Measurements from ENCODE around the gene XAF1.
"Not testable (repeated sequence)": the region's sequence is repeated elsewhere in the genome, so short reads cannot be mapped to it uniquely, and the experiment has no call there.

Gene XAF1

GRCh38 chr17:6797718-6798351 lies 42.0 kb downstream of the XAF1 start:
- Mint-ChIP-seq H3K9me3 (no peaks in the 10 kb centered on the region), H3K36me3 (ENCODE audit: low read depth) (no peaks in the 10 kb centered on the region), H3K4me3 (no peak overlapping the region), H3K27me3 (ENCODE audit: low read depth) (peaks cover 17% of the 10 kb centered on the region), H3K27ac (no peak overlapping the region), H3K4me1 (ENCODE audit: low read depth) (no peaks in the 10 kb centered on the region)
- no peak for DNase-seq (ENCODE audit: low spot score)

GRCh38 chr17:6799738-6800137 lies 43.9 kb downstream of the XAF1 start:
- no peak overlapping the region for H3K4me3 Mint-ChIP-seq
- no peaks in the 10 kb centered on the region for H3K9me3 Mint-ChIP-seq
- no peaks in the 10 kb centered on the region for H3K4me1 Mint-ChIP-seq (ENCODE audit: low read depth)
- H3K36me3 Mint-ChIP-seq (ENCODE audit: low read depth) = no peaks in the 10 kb centered on the region
- no peak overlapping the region for H3K27ac Mint-ChIP-seq
- H3K27me3 Mint-ChIP-seq (ENCODE audit: low read depth) = peaks cover 14% of the 10 kb centered on the region
- DNase-seq (ENCODE audit: low spot score) = no peak

GRCh38 chr17:6800422-6801027 lies 44.7 kb downstream of the XAF1 start:
- Mint-ChIP-seq H3K36me3 (ENCODE audit: low read depth) (no peaks in the 10 kb centered on the region), H3K27me3 (ENCODE audit: low read depth) (peaks cover 22% of the 10 kb centered on the region), H3K9me3 (no peaks in the 10 kb centered on the region), H3K27ac (no peak overlapping the region), H3K4me1 (ENCODE audit: low read depth) (no peaks in the 10 kb centered on the region), H3K4me3 (no peak overlapping the region)
- no peak for DNase-seq (ENCODE audit: low spot score)

GRCh38 chr17:6811510-6811909 lies 55.7 kb downstream of the XAF1 start:
- H3K9me3 Mint-ChIP-seq = no peaks in the 10 kb centered on the region
- H3K27ac Mint-ChIP-seq = no peak overlapping the region

GRCh38 chr17:6812295-6812694 lies 56.4 kb downstream of the XAF1 start:
- no peak for DNase-seq (ENCODE audit: low spot score)

More at GRCh38 chr17:6811510-6811909, 55.7 kb downstream of the XAF1 start:
- DNase-seq (ENCODE audit: low spot score) = no peak
- Mint-ChIP-seq H3K4me3 (no peak overlapping the region), H3K27me3 (ENCODE audit: low read depth) (peaks cover 17% of the 10 kb centered on the region), H3K4me1 (ENCODE audit: low read depth) (no peaks in the 10 kb centered on the region), H3K36me3 (ENCODE audit: low read depth) (no peaks in the 10 kb centered on the region)

GRCh38 chr17:6815775-6816174 lies 59.9 kb downstream of the XAF1 start:
- Mint-ChIP-seq H3K4me3 (no peak overlapping the region), H3K36me3 (ENCODE audit: low read depth) (no peaks in the 10 kb centered on the region), H3K4me1 (ENCODE audit: low read depth) (no peaks in the 10 kb centered on the region), H3K9me3 (no peaks in the 10 kb centered on the region), H3K27ac (no peak overlapping the region), H3K27me3 (ENCODE audit: low read depth) (peaks cover 12% of the 10 kb centered on the region)
- no peak for DNase-seq (ENCODE audit: low spot score)

More at GRCh38 chr17:6812295-6812694, 56.4 kb downstream of the XAF1 start:
- H3K27me3 Mint-ChIP-seq (ENCODE audit: low read depth) = peaks cover 16% of the 10 kb centered on the region
- H3K9me3 Mint-ChIP-seq = no peaks in the 10 kb centered on the region
- H3K27ac Mint-ChIP-seq = no peak overlapping the region
- H3K36me3 Mint-ChIP-seq (ENCODE audit: low read depth) = no peaks in the 10 kb centered on the region
- H3K4me1 Mint-ChIP-seq (ENCODE audit: low read depth) = no peaks in the 10 kb centered on the region
- H3K4me3 Mint-ChIP-seq = no peak overlapping the region

GRCh38 chr17:6816368-6816767 lies 60.5 kb downstream of the XAF1 start:
- not testable (repeated sequence) for H3K9me3 Mint-ChIP-seq; H3K36me3 Mint-ChIP-seq (ENCODE audit: low read depth); H3K4me1 Mint-ChIP-seq (ENCODE audit: low read depth); H3K27ac Mint-ChIP-seq; H3K4me3 Mint-ChIP-seq; DNase-seq (ENCODE audit: low spot score)
- H3K27me3 Mint-ChIP-seq (ENCODE audit: low read depth) = peaks cover 13% of the 10 kb centered on the region

- Mint-ChIP-seq H3K36me3 (ENCODE audit: low read depth) (no peaks in the 10 kb centered on the region), H3K9me3 (no peaks in the 10 kb centered on the region), H3K27me3 (ENCODE audit: low read depth) (peaks cover 23% of the 10 kb centered on the region), H3K4me3 (no peak overlapping the region), H3K27ac (no peak overlapping the region), H3K4me1 (ENCODE audit: low read depth) (no peaks in the 10 kb centered on the region)
- no peak for DNase-seq (ENCODE audit: low spot score)
Measured at GRCh38 chr17:6818938-6819337, 63.1 kb downstream of the XAF1 start.

GRCh38 chr17:6823011-6823442 lies 67.2 kb downstream of the XAF1 start:
- no peak overlapping the region for H3K4me3 Mint-ChIP-seq
- H3K9me3 Mint-ChIP-seq = no peaks in the 10 kb centered on the region
- H3K36me3 Mint-ChIP-seq (ENCODE audit: low read depth) = no peaks in the 10 kb centered on the region
- peaks cover 35% of the 10 kb centered on the region for H3K27me3 Mint-ChIP-seq (ENCODE audit: low read depth)
- H3K4me1 Mint-ChIP-seq (ENCODE audit: low read depth) = no peaks in the 10 kb centered on the region
- no peak for DNase-seq (ENCODE audit: low spot score)
- H3K27ac Mint-ChIP-seq = no peak overlapping the region
